D721Med (cell line): ENCODE data around the gene CWC22.
"Not testable (repeated sequence)": the region's sequence is repeated elsewhere in the genome, so short reads cannot be mapped to it uniquely, and the experiment has no call there.

Experiments used
- DNase-seq: peaks from one replicate; pipeline ENCODE4 v3.0.0; 2011; ENCODE audit warnings: low spot score; ENCODE audit not compliant: insufficient read length
- FAIRE-seq: peaks from 2 replicates; lab custom pipeline; 2011; peaks lifted over from hg19 to GRCh38; lab: Jason Lieb, UNC
- CTCF ChIP-seq: IDR thresholded peaks from 2 replicates; pipeline ENCODE4 v1.5.1; 2012; ENCODE audit warnings: mild to moderate bottlenecking, control low read depth; ENCODE audit not compliant: insufficient read depth; ENCODE audit errors: missing control alignments

CWC22 gene

GRCh38 chr2:179939259-179939658, 67.8 kb downstream of the CWC22 start:
- TF ChIP-seq CTCF: no peak
- FAIRE-seq: no peak
- no peak for DNase-seq

GRCh38 chr2:179938026-179938425, 69.1 kb downstream of the CWC22 start:
- no peak for TF ChIP-seq CTCF
- no peak for FAIRE-seq
- DNase-seq: no peak

- FAIRE-seq: no peak
- no peak for DNase-seq
- peak; percentile 39 for TF ChIP-seq CTCF
Measured at GRCh38 chr2:179936654-179937053, 70.4 kb downstream of the CWC22 start.

- TF ChIP-seq CTCF: no peak
- DNase-seq (no peak), FAIRE-seq (no peak)
Measured at GRCh38 chr2:179936141-179936540, 71.0 kb downstream of the CWC22 start.

GRCh38 chr2:179932786-179933185, 74.3 kb downstream of the CWC22 start:
- DNase-seq (no peak), FAIRE-seq (no peak)
- TF ChIP-seq CTCF: no peak

- FAIRE-seq: peak; percentile 53
- TF ChIP-seq CTCF: no peak
- no peak for DNase-seq
Measured at GRCh38 chr2:179931502-179931901, 75.6 kb downstream of the CWC22 start.

GRCh38 chr2:179929997-179930396, 77.1 kb downstream of the CWC22 start:
- not testable (repeated sequence) for FAIRE-seq, DNase-seq

GRCh38 chr2:179927041-179927440, 80.1 kb downstream of the CWC22 start:
- TF ChIP-seq CTCF: no peak

More at GRCh38 chr2:179927041-179927440, 80.1 kb downstream of the CWC22 start:
- FAIRE-seq (no peak), DNase-seq (no peak)
